SU-DHL-6 (cell line): ENCODE data around the gene EPHA6.

Source experiments
- H2AFZ ChIP-seq: fragments of 200-600 bp; sonication (generic); 2 replicates; pipeline ENCODE4 v1.6.1; 2014; ENCODE audit warnings: low read depth, mild to moderate bottlenecking, moderate library complexity, mixed read lengths, antibody characterized with exemption, low read length; ENCODE audit not compliant: severe bottlenecking
- H3F3A ChIP-seq: fragments of 200-600 bp; shearing (Covaris generic); 2 replicates; pipeline ENCODE4 v1.6.0; 2016; ENCODE audit warnings: antibody characterized with exemption, mild to moderate bottlenecking; ENCODE audit not compliant: insufficient read depth
- H3K27ac ChIP-seq: fragments of 200-600 bp; sonication (generic); 2 replicates; pipeline ENCODE4 v1.5.1; 2016; ENCODE audit warnings: low read depth, mild to moderate bottlenecking, low read length, moderate library complexity, mixed read lengths
- H3K27me3 ChIP-seq: fragments of 200-600 bp; sonication (generic), shearing (Covaris generic); 2 replicates; pipeline ENCODE4 v1.6.0; 2014; ENCODE audit warnings: mild to moderate bottlenecking, low read length
- H3K36me3 ChIP-seq: fragments of 200-600 bp; sonication (generic); 2 replicates; pipeline ENCODE4 v1.6.1; 2014; ENCODE audit warnings: mild to moderate bottlenecking, low read length, mixed read lengths
- H3K4me2 ChIP-seq: fragments of 300-600, 200-600 bp; shearing (Covaris generic), sonication (generic); 2 replicates; pipeline ENCODE4 v1.6.0; 2014; ENCODE audit warnings: low read length, low read depth, mild to moderate bottlenecking; ENCODE audit not compliant: poor library complexity, severe bottlenecking
- H3K4me3 ChIP-seq: fragments of 200-600 bp; sonication (generic); 2 replicates; pipeline ENCODE4 v1.5.1; 2014; ENCODE audit warnings: antibody characterized with exemption, low read length, mild to moderate bottlenecking, mixed read lengths; ENCODE audit not compliant: insufficient read depth, poor library complexity, severe bottlenecking
- H3K79me2 ChIP-seq: fragments of 200-600 bp; sonication (generic); 2 replicates; pipeline ENCODE4 v1.6.1; 2014; ENCODE audit warnings: mild to moderate bottlenecking, low read length, moderate library complexity; ENCODE audit not compliant: insufficient read depth
- H3K9ac ChIP-seq: fragments of 200-600 bp; sonication (generic); 2 replicates; pipeline ENCODE4 v1.7.0; 2014; ENCODE audit warnings: mild to moderate bottlenecking, low read length
- H3K9me2 ChIP-seq: fragments of 200-600 bp; sonication (generic); replicated peaks from 2 replicates; pipeline ENCODE4 v1.6.1; 2014; ENCODE audit warnings: low read length; ENCODE audit not compliant: insufficient read depth
- H3K9me3 ChIP-seq: fragments of 200-600 bp; sonication (generic); 2 replicates; pipeline ENCODE4 v1.6.1; 2014; ENCODE audit warnings: low read length, mixed read lengths; ENCODE audit not compliant: insufficient read depth
- H4K20me1 ChIP-seq: fragments of 200-600 bp; sonication (generic); 2 replicates; pipeline ENCODE4 v1.6.1; 2014; ENCODE audit warnings: low read depth, mild to moderate bottlenecking, antibody characterized with exemption, low read length, moderate library complexity, mixed read lengths
- CTCF ChIP-seq: fragments of 200-600 bp; sonication (generic); IDR thresholded peaks from one replicate; pipeline ENCODE4 v1.5.1; 2017; ENCODE audit warnings: antibody characterized with exemption, mild to moderate bottlenecking, low read length, moderate library complexity; ENCODE audit not compliant: insufficient read depth, poor library complexity, severe bottlenecking
- EZH2phosphoT487 ChIP-seq: fragments of 200-600 bp; sonication (generic), shearing (Covaris generic); conservative IDR thresholded peaks from 2 replicates; pipeline ENCODE4 v1.6.1; 2018; ENCODE audit warnings: mild to moderate bottlenecking, antibody characterized with exemption, low read length, moderate library complexity, mixed read lengths

Gene EPHA6

DNA sequence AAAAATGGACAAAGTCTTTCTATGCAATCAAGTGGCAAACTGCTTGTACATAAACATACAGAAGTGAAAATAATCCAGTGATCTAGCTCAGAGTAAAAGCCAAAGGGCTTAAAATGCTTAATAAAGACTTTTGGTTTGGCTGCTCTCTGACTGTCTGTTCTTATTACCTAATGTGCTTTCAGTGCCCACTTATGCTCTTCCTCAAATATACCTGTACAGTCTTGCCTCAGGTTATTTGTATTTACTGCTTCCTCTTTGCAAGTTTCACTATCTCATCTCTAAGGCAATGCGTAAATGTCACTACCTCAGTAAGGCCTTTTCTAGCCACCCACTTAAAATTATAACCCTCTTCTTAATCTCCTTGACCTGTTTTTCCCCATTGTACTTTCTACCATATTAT is 171.8 kb downstream of the EPHA6 start:
- Histone ChIP-seq H3K4me2 (no peak overlapping the region), H3K9ac (no peak overlapping the region), H3F3A (no peaks in the 10 kb centered on the region), H3K36me3 (no peaks in the 10 kb centered on the region), H2AFZ (no peak overlapping the region), H3K9me2 (no peaks in the 10 kb centered on the region), H3K4me3 (no peak overlapping the region), H3K27me3 (no peaks in the 10 kb centered on the region), H4K20me1 (no peaks in the 10 kb centered on the region), H3K27ac (no peak overlapping the region), H3K9me3 (no peaks in the 10 kb centered on the region), H3K79me2 (no peaks in the 10 kb centered on the region)
- TF ChIP-seq CTCF, result no peak

- H3K4me3 ChIP-seq, result no peak overlapping the region
- H3K79me2 ChIP-seq, result no peaks in the 10 kb centered on the region
- no peaks in the 10 kb centered on the region for H3F3A ChIP-seq
- TF ChIP-seq EZH2phosphoT487 (no peak), CTCF (no peak)
- no peaks in the 10 kb centered on the region for H3K9me2 ChIP-seq
- H2AFZ ChIP-seq, result no peak overlapping the region
- no peaks in the 10 kb centered on the region for H3K36me3 ChIP-seq
- no peak overlapping the region for H3K27ac ChIP-seq
- H3K27me3 ChIP-seq, result no peaks in the 10 kb centered on the region
- H3K4me2 ChIP-seq, result no peak overlapping the region
- H3K9me3 ChIP-seq, result no peaks in the 10 kb centered on the region
- H4K20me1 ChIP-seq, result no peaks in the 10 kb centered on the region
- no peak overlapping the region for H3K9ac ChIP-seq
Observed at GRCh38 chr3:96991231-96991630, 176.8 kb downstream of the EPHA6 start.

- Histone ChIP-seq H3K9me2 (no peaks in the 10 kb centered on the region), H3K4me2 (no peak overlapping the region), H3K36me3 (no peaks in the 10 kb centered on the region), H3F3A (no peaks in the 10 kb centered on the region), H3K9ac (no peak overlapping the region), H3K79me2 (no peaks in the 10 kb centered on the region), H3K27ac (no peak overlapping the region), H3K9me3 (no peaks in the 10 kb centered on the region), H2AFZ (no peak overlapping the region), H4K20me1 (no peaks in the 10 kb centered on the region), H3K4me3 (no peak overlapping the region), H3K27me3 (no peaks in the 10 kb centered on the region)
- TF ChIP-seq CTCF, result no peak
Observed at GRCh38 chr3:96991800-96992365, 177.5 kb downstream of the EPHA6 start.
